Psoas muscle (tissue), 8 donors: ENCODE data around the gene APOL5. TPM values are rescaled to one million over a fixed set of nuclear protein-coding genes. Genes with fewer than 3 reads are reported as not detected.

Experiments used
- ATAC-seq, 4 donors: fragments of 200-7000 bp; cut with Tn5 transposase; one replicate each; pipeline ENCODE4 v1.9.1; 2020; ENCODE audit warnings: moderate library complexity in 3 of 4, mild to moderate bottlenecking in 2 of 4
- DNase-seq, 2 donors: peaks; one replicate each; pipeline ENCODE4 v3.0.0-alpha.2; 2020
- H3K27ac ChIP-seq: fragments of 200-600 bp; one replicate; pipeline ENCODE4 v1.8.0; 2022
- H3K27me3 ChIP-seq, 3 donors: fragments of 200-600 bp in 1 of 3; one replicate each; pipeline versions ENCODE4 v1.6.1 to v1.8.0; 2013 to 2022; ENCODE audit warnings: low read length in 2 of 3, mild to moderate bottlenecking in 2 of 3, moderate library complexity in 1 of 3; ENCODE audit not compliant: insufficient read depth in 3 of 3
- H3K36me3 ChIP-seq, 2 donors: fragments of 200-600 bp in 1 of 2; one replicate each; pipeline versions ENCODE4 v1.6.1 to v1.8.0; 2013 to 2022; ENCODE audit warnings: low read depth in 1 of 2, mild to moderate bottlenecking in 1 of 2, moderate library complexity in 1 of 2; ENCODE audit not compliant: insufficient read depth in 1 of 2
- H3K4me1 ChIP-seq: fragments of 200-600 bp; one replicate; pipeline ENCODE4 v1.8.0; 2022
- H3K4me3 ChIP-seq: fragments of 200-600 bp; one replicate; pipeline ENCODE4 v1.8.0; 2022; ENCODE audit warnings: mild to moderate bottlenecking
- H3K9me3 ChIP-seq: fragments of 200-600 bp; one replicate; pipeline ENCODE4 v1.8.0; 2022
- WGBS, 3 donors: extraction: QIAGEN DNeasy Blood & Tissue Kit; methylation state at CpG; one replicate each; pipeline versions ENCODE4 v1.1.6 to v1.1.7; 2013; 5-methylcytosine and 5-hydroxymethylcytosine counted together
- intact Hi-C, 2 donors: fragments of 100-400 bp; cut with DNase I; formaldehyde crosslinking; loops; one replicate each; pipeline versions ENCODE4 v1.11.0 to v1.14.2; 2022
- polyA plus RNA-seq, 3 donors: library from polyadenylated mRNA; stranded (reverse); fragments of 200-250 nt; gene quantifications; one replicate each; pipeline ENCODE4 v1.2.3, GENCODE V29; 2013
- total RNA-seq, 4 donors: library from RNA; stranded (reverse); fragmentation: NEBNext Ultra II Directional in 2 of 4; extraction: Animal tissue kit (Norgen Biotek cat#: 25700) in 2 of 4; gene quantifications; one replicate each; pipeline versions ENCODE4 v1.2.1 to v1.2.4, GENCODE V29; 2021 to 2023
- TF ChIP-seq, protein P1 (sequence below): fragments of 200-600 bp; IDR thresholded peaks from one replicate; pipeline ENCODE4 v1.8.0; 2022; ENCODE audit warnings: antibody characterized with exemption
- donor health status: healthy with polysubstance abuse.
- donor health status: DM: no; HTN: no; CAD: no; lungs with moderate emphysema.
- donor health status: Bipolar disorder and iron deficiency.
- donor health status: healthy.
- donor health status: DM: yes; HTN: yes; CAD: no.
- donor health status: DM: no; HTN: no; CAD: no.
- donor health status: DM: no; HTN: no; CAD: no.
- donor health status: DM: yes; HTN: yes; CAD: no.

Gene APOL5
- total and polyA plus RNA-seq, 7 donors = 0.04 to 0.45 (median 0.10) TPM; not detected in 3

DNA sequence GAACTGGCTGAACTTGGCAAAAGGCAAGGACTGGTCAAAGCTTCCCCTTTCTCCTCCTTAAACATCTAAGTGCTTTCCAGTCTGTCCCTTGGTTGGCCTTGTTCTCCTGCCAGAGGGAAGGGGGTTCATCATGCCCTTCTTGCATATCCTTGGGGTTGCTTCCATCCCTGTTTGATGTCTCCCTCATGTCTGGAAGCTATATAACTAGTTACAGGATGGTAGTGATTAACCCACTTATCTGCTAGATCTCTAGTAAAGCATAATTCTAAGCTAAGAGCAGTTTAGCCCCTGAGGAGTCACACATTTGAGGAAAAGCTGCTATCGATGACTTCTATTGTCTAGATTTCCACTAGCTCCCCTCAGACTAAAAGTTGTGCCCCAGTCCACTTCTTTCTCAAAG lies 22.9 kb downstream of the APOL5 start:
- peaks cover 0 to 48% of the 10 kb centered on the region in 2 donors for H3K36me3 ChIP-seq
- 79 to 90% (median 87%) methylated on average over 1 of the region's 1 CpG for WGBS, 3 donors
- no peak overlapping the region for H3K4me3 ChIP-seq
- peaks cover 45% of the 10 kb centered on the region for H3K4me1 ChIP-seq
- H3K27me3 ChIP-seq = no peaks in the 10 kb centered on the region
- TF ChIP-seq, protein P1, sequence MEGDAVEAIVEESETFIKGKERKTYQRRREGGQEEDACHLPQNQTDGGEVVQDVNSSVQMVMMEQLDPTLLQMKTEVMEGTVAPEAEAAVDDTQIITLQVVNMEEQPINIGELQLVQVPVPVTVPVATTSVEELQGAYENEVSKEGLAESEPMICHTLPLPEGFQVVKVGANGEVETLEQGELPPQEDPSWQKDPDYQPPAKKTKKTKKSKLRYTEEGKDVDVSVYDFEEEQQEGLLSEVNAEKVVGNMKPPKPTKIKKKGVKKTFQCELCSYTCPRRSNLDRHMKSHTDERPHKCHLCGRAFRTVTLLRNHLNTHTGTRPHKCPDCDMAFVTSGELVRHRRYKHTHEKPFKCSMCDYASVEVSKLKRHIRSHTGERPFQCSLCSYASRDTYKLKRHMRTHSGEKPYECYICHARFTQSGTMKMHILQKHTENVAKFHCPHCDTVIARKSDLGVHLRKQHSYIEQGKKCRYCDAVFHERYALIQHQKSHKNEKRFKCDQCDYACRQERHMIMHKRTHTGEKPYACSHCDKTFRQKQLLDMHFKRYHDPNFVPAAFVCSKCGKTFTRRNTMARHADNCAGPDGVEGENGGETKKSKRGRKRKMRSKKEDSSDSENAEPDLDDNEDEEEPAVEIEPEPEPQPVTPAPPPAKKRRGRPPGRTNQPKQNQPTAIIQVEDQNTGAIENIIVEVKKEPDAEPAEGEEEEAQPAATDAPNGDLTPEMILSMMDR = no peak
- DNase-seq (no peak), ATAC-seq (no peak)
- intact Hi-C loops = loop anchor here in 1 of 2 donors (5.0 kb wide), 1 partner anchor 53 kb away; no protein-coding TSS in a partner anchor
- peak overlapping the region; percentile 91 for H3K27ac ChIP-seq
- H3K9me3 ChIP-seq = no peaks in the 10 kb centered on the region

DNA sequence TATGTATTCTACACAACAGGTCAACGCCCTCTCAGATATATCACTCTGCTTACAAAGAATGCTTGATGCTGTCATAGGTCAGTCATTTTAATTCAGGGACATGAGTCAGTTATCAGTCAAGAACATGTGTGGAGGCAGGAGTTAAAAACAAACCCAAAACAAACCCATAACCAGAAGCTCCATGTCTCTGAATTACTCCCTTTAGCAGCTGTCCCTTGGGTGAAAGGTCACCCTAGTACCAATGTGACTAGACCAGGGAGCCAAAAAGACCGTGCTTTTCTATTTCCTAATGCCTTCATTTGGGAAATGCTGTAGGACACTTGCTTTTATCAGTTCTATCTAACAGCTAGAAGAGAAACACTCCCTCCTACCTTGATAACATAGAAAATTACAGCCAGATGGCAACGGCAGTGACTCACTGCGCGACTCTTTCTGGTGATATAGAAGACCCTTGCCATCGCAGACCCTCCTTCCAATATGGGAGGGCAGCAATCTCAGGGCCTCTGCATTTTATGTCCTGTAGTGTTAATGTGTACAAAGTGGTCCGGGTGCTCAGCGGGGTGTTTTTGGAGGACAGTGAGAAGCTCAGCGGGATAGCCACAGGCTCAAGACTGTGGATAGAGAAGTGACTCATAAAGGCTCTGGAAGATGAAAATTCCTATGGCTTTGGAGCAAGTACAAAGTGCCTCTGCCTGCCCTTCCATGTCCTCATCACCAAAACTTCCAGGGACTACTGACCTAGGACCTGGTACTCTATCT lies 24.8 kb downstream of the APOL5 start:
- 70 to 74% (median 71%) methylated on average over 9 of the region's 9 CpGs for WGBS, 3 donors
- ATAC-seq (peak; percentile 79 to 87 (median 82)), DNase-seq (no peak)
- Histone ChIP-seq H3K27me3 (no peaks in the 10 kb centered on the region), H3K27ac (peak overlapping the region; percentile 91), H3K4me1 (peaks cover 64% of the 10 kb centered on the region), H3K4me3 (no peak overlapping the region), H3K36me3 (peaks cover 0 to 55% of the 10 kb centered on the region in 2 donors), H3K9me3 (no peaks in the 10 kb centered on the region)
- intact Hi-C loops = loop anchor here in 1 of 2 donors (5.0 kb wide), 1 partner anchor 55 kb away; no protein-coding TSS in a partner anchor
- TF ChIP-seq, protein P1 = no peak

DNA sequence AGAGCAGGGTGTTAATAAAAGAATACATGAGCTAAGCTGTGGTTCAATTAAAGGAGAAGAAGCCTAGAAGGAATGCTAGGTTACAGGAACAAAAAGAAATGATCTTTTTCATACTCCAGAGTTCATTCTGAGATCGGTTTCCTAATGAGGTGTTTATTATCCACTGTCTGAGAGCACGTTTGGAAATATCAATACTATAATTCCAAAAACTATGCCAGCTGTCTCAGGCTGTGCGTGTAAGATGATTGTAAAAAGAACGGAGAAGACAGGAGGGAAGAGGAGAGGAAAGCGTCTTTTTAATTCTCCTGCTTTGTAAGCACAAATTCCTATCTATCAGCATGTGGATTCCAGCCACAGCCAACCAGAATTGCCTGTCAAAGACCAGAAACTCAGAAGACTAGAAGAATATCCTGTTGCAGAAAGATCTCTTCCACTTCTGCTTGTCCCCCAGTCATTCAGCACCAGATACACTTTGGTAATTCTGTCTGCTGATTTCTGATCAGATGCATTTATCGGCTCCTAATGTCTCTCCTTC lies 25.7 kb downstream of the APOL5 start:
- Histone ChIP-seq H3K4me1 (peaks cover 73% of the 10 kb centered on the region), H3K4me3 (no peak overlapping the region), H3K36me3 (peaks cover 0 to 46% of the 10 kb centered on the region in 2 donors), H3K27me3 (no peaks in the 10 kb centered on the region), H3K27ac (peak overlapping the region; percentile 91), H3K9me3 (no peaks in the 10 kb centered on the region)
- 50 to 62% (median 54%) methylated on average over 6 of the region's 6 CpGs for WGBS, 3 donors
- no peak for ATAC-seq
- no peak for DNase-seq
- intact Hi-C loops = loop anchor here in 1 of 2 donors (5.0 kb wide), 1 partner anchor 56 kb away; no protein-coding TSS in a partner anchor
- TF ChIP-seq, protein P1 = no peak

DNA sequence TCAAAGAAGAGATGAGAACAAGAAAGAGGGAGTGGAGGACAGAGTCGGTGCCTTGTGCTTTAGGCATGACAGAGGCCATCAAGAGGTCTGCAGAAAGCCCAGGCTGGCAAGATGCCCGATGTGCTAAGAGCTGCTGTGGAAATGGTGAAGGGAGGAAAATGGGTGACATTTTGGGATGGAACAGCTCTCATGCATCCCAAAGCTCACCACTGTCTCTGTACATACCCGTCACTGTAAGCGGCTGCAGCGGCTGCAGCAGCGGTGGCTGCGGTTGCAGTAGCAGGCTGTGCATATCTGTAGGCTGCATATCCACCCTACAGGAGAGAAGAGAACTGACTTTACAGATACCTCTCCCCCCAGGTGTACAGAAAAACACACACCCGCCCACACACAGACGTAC lies 28.6 kb downstream of the APOL5 start:
- Histone ChIP-seq H3K9me3 (no peaks in the 10 kb centered on the region), H3K27ac (peak overlapping the region; percentile 58), H3K4me1 (peaks cover 62% of the 10 kb centered on the region), H3K36me3 (peaks cover 0 to 42% of the 10 kb centered on the region in 2 donors), H3K27me3 (no peaks in the 10 kb centered on the region), H3K4me3 (no peak overlapping the region)
- TF ChIP-seq, protein P1 = no peak
- DNase-seq (peak; percentile 48 to 65), ATAC-seq (no peak)
- 84 to 86% (median 85%) methylated on average over 9 of the region's 9 CpGs for WGBS, 3 donors
- intact Hi-C loops = no loop called here
